M059J (cell line): ENCODE data around the gene PPP6R3. TPM values are rescaled to one million over a fixed set of nuclear protein-coding genes. Genes with fewer than 3 reads are reported as not detected.
A peak's percentile ranks its signal among the peaks of the same experiment; 100 is the strongest.
"Not testable (repeated sequence)": the region's sequence is repeated elsewhere in the genome, so short reads cannot be mapped to it uniquely, and the experiment has no call there.

Source experiments
- DNase-seq: peaks from one replicate; pipeline ENCODE4 v3.0.0-alpha.2; 2012; ENCODE audit warnings: low read depth
- total RNA-seq: library from RNA; depleted of rRNA; stranded (reverse); fragments of >200 nt; shearing (Covaris generic); gene quantifications from 2 replicates; pipeline ENCODE4 v1.2.3, GENCODE V29; 2014; rRNA removed

Gene PPP6R3
- total RNA-seq = 67.4 and 104 TPM in 2 replicates

DNA sequence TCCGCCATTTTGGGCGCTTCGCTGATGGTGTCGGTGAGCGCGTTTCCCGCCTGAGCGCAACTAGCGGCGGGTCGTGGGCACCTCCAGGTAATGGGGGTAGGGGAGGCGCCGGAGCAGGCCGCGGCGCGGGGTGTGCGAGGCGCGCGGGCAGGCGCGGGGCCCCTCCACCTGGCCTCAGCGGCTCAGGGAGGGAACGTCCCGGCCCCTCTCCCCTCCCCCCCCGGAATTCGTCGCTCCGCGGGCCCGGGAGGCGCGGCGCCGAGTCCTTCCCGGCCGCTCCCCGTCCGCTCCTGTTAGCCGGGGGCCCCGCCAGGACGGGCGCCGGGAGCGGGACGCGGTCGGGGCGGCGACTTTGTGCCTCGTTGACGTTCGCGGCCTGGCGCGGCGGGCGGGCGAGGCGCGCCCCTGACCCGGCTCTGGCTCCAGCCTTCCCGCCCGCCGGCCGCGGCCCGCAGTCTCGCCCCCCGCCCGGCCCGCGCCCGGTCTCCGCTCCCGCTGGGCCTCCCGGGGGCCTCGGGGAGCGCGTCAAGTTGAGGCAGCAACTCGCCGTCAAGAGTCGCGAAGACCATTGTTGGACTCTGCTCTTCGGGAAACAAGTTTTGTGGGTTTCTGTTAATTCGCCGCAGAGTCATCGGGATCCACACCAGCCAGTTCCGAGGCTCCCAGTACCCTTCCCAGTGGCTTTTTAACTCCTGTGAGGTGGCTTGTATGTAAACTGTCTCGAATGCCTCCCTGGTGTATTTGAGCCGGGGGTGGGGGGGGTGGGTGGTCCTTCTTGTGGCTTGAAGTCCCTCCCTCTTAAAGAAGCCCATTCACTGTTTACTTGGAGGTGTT lies at the start of gene PPP6R3:
Gene PPP6R3, plus strand, starts transcription at position 12 of the 834 bp plus-strand sequence. CDS start 76,913 bp downstream, outside the sequence.
- DNase-seq = peak; percentile 36

DNA sequence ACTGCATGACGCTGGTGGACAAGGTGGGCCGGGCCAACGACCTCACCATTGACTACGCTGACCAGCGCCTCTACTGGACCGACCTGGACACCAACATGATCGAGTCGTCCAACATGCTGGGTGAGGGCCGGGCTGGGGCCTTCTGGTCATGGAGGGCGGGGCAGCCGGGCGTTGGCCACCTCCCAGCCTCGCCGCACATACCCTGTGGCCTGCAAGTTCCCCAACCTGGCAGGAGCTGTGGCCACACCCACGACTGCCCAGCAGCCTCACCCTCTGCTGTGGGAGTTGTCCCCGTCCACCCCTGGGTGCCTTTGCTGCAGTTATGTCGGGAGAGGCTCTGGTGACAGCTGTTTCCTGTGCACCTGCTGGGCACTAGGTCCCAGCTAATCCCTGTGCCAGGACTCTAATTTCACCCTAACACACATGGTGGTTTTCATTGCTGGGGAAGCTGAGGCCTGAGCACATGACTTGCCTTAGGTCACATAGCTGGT lies 49.0 kb upstream of the PPP6R3 start:
- DNase-seq = no peak

GRCh38 chr11:68412593-68413475 lies 47.7 kb upstream of the PPP6R3 start:
- DNase-seq = peak; percentile 54

- no peak for DNase-seq
Observed at GRCh38 chr11:68413591-68413999, 47.0 kb upstream of the PPP6R3 start.

DNA sequence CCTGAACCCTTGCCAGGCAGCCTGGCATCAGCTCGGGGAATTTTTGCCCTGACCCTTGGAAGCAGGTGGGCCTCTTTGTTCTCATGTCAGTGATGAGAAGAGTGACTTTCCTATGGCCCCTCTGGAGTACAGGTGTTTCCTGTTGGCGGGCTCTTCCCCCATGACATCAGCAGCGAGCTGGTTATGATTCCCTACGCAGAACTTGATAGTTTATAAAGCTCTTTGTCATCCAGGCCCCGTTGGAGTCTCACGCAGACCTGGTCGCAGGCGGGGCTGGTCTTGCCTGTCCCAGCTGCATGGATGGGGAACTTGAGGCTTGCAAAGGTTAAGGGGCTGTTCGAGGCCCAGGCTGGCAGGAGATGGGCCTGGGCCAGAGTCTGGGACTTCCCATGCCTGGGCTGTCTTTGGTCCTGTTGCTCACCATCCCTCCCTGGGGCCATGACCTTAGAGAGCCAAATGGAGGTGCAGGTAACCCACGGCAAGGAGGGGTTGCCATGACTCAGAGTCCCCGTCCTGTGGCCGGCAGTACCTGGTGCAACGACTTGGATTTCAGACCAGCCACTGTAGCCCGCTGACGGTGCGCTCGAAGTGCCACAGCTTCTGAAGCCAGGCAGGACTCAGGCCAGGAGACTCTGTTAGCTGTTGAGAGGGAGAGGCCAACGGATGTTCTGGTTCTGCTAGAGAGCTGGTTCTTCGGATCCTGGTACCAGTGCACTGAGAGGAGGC lies 45.9 kb upstream of the PPP6R3 start:
- no peak for DNase-seq

DNA sequence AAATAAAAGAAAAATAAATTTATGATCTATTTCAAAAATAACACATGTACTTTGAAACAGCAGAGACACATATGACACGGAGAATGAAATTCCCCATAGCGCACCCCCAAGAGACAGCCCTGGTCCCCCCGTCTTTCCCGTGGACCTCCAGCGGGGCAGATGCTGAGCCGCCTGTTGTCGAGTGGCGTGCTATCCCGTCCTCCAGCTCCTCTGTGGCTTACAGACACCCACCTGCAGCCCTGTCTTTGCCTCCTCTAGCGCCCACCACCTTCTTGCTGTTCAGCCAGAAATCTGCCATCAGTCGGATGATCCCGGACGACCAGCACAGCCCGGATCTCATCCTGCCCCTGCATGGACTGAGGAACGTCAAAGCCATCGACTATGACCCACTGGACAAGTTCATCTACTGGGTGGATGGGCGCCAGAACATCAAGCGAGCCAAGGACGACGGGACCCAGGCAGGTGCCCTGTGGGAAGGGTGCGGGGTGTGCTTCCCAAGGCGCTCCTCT lies 44.4 kb upstream of the PPP6R3 start:
- no peak for DNase-seq

GRCh38 chr11:68418648-68419047 lies 41.9 kb upstream of the PPP6R3 start:
- DNase-seq = no peak

GRCh38 chr11:68420171-68420570 lies 40.4 kb upstream of the PPP6R3 start:
- no peak for DNase-seq

DNA sequence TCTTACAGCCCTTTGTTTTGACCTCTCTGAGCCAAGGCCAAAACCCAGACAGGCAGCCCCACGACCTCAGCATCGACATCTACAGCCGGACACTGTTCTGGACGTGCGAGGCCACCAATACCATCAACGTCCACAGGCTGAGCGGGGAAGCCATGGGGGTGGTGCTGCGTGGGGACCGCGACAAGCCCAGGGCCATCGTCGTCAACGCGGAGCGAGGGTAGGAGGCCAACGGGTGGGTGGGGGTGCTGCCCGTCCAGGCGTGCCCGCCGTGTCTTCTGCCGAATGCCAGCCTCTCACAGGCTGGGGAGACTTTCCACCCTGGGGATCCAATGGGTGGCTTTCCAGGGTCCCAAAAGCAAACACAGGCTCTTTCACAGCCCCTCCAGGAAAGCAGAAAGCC lies 37.1 kb upstream of the PPP6R3 start:
- DNase-seq = no peak

GRCh38 chr11:68424101-68424632 lies 36.4 kb upstream of the PPP6R3 start:
- DNase-seq = no peak

DNA sequence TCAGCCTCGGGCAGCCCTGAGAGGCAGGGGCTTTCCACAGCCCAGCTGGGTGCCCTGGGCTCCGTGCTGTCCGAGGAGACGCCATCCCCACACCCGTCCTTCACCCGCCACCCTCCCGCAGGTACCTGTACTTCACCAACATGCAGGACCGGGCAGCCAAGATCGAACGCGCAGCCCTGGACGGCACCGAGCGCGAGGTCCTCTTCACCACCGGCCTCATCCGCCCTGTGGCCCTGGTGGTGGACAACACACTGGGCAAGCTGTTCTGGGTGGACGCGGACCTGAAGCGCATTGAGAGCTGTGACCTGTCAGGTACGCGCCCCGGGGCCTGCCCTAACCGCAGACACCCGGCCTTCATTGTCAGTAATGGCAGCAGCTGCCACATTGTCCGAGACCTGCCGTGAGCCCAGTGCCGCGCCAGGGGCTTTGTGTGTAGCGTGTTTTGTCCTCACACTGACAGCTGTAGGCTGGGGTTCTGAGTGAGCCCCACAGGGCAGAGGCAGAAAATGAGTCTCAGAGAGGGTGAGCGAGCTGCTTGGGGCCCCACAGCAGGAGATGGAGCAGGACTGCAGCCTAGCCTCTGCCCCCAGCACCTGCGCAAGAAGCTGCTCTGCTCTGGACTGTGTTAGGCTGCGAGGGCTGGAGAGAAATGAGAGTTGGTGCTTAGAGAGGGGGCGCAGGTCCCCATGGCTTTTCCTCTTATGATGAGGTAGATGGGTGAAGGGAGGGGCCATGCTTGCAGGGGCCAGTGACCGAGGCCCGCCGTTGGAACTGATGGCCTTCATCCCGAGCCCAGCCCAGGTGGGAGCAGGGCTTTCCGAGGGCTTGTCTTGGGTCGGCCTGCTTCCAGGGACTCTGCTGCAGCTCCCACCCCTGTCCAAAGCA lies 35.3 kb upstream of the PPP6R3 start:
- no peak for DNase-seq

DNA sequence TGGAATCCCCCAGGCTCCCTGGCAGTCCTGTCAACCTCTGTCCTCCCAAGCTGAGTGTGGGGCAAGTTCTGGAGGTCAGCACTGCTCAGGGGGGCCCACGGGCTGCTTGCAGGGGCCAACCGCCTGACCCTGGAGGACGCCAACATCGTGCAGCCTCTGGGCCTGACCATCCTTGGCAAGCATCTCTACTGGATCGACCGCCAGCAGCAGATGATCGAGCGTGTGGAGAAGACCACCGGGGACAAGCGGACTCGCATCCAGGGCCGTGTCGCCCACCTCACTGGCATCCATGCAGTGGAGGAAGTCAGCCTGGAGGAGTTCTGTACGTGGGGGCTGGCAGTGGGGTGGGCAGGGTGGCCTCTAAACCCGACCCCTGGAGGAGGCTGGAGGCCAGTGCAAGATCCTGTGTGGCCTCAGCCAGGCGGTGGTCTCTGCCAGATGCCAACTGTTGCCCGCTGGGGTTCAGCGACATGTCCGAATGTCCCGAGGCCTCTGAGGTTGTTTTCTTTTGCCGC lies 34.6 kb upstream of the PPP6R3 start:
- no peak for DNase-seq

DNA sequence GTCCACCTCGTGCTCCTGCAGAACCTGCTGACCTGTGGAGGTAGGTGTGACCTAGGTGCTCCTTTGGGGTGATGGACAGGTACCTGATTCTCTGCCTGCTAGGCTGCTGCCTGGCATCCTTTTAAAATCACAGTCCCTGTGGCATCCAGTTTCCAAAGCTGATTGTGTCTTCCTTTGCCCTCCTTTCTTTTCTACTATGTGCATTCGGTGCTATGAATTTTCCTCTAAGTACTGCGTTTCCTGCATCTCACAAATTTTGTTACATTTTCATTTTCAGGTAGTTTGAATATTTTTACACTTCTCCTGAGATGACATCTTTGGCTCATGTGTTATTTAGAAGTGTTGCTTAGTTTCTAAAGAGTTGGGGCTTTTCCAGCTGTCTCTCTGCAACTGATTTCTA lies 30.9 kb upstream of the PPP6R3 start:
- DNase-seq = no peak

DNA sequence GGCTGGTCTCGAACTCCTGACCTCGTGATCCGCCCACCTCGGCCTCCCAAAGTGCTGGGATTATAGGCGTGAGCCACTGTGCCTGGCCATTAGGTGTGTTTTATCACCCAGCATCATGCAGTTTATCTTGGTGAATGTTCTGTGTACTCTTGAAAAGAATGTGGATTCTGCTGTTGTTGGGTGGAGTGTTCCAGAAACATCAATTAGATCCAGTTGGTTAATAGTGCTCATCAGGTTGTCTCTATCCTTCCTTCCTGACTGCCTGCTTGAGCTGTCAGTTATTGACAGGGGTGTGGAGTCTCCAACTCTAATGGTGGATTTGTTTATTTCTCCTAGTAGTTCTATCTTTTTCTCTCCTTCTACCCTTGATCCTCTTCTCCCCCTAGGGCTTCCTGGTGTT lies 30.2 kb upstream of the PPP6R3 start:
- DNase-seq = no peak

DNA sequence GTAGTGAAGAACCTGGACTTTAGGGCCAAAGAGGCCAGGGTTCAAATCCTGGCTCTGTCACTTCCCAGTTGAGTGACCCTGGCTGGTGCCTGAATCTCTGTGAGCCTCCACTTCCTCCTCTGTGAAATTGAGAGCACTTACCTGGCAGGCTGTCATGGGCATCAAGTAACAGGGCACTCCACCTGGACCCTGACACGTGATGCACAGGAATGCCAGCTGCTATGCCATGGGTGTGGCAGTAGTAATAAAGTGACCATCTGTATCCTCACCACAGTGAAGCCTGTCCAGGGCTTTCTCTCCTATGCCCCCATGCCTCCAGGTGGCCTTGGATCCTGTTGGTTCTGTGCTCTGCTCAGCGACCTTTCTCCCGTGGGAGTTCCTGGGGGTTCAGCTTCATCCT lies 29.8 kb upstream of the PPP6R3 start:
- no peak for DNase-seq

DNA sequence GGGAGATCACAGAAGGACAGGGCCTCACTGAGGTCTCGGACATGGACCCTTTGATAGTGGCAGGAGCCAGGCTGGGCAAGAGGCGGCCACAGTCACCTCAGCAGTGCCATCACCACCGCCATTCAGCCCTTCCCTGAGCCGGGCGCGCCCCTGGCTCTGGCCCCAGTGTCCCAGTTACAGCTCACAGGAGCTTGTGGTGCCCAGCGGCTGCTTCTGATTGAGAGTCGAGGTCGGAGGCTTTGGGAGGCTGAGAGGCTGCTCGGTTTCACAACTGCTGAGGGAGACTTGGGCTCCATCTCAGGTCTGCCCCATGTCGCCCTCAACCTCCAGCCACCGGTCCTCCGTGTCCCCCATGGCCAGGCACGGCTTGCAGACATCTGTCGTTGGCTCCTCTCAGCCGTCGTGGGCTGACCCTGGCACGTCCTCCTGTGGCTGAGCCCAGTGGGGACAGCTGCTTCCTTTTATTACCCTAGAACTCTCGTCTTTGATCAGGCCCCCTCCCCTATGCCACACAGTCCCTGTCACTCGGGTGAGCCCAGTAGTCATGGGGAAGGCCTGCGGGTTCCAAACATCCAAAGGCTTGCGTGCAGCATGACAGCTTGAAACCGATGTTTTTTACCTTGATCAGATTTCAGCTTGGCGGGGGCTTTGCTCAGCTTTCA lies 28.4 kb upstream of the PPP6R3 start:
- no peak for DNase-seq

GRCh38 chr11:68432874-68433273 lies 27.7 kb upstream of the PPP6R3 start:
- DNase-seq = no peak

GRCh38 chr11:68433541-68433940 lies 27.0 kb upstream of the PPP6R3 start:
- DNase-seq = no peak

GRCh38 chr11:68434159-68434558 lies 26.4 kb upstream of the PPP6R3 start:
- DNase-seq = not testable (repeated sequence)
